Measurements from ENCODE around the gene ZNF883. TPM values are rescaled to one million over a fixed set of nuclear protein-coding genes. Genes with fewer than 3 reads are reported as not detected.

ZNF883 gene
- total RNA-seq, 1 donor from 2014 or later = 11.2 TPM

DNA sequence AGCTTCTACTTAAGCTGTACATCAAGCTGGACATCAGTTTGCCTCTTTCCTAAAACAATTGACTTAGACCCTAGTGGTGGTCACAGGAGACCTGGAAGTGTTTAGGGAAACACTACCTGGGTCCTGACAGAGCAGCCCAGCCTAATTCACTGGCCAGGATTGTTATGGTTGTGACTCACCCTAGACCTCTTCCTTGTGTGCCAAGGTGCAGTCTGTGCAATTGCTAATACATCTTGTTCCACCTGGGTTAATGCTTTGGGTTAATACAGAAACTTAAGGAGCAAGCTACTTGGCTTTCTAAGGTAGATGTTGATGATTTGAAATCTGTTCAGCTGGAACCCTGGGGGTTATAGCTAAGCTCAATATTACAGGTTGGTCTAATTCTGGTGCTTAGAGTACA is 72.6 kb downstream of the ZNF883 start:
- TF ChIP-seq, protein P1, sequence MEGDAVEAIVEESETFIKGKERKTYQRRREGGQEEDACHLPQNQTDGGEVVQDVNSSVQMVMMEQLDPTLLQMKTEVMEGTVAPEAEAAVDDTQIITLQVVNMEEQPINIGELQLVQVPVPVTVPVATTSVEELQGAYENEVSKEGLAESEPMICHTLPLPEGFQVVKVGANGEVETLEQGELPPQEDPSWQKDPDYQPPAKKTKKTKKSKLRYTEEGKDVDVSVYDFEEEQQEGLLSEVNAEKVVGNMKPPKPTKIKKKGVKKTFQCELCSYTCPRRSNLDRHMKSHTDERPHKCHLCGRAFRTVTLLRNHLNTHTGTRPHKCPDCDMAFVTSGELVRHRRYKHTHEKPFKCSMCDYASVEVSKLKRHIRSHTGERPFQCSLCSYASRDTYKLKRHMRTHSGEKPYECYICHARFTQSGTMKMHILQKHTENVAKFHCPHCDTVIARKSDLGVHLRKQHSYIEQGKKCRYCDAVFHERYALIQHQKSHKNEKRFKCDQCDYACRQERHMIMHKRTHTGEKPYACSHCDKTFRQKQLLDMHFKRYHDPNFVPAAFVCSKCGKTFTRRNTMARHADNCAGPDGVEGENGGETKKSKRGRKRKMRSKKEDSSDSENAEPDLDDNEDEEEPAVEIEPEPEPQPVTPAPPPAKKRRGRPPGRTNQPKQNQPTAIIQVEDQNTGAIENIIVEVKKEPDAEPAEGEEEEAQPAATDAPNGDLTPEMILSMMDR (IDR thresholded peaks at IDR 0.05; ENCODE audit: unreplicated experiment) = no peak
- Mint-ChIP-seq H3K4me1 (no peaks in the 10 kb centered on the region), H3K36me3 (no peaks in the 10 kb centered on the region), H3K27ac (no peak overlapping the region), H3K27me3 (ENCODE audit: low read depth) (peaks cover 79% of the 10 kb centered on the region), H3K9me3 (no peaks in the 10 kb centered on the region), H3K4me3 (no peak overlapping the region)
- DNase-seq (ENCODE audit: low spot score in 2 of 2, unreplicated experiment in 2 of 2) = no peak

- Mint-ChIP-seq H3K4me1 (no peaks in the 10 kb centered on the region), H3K9me3 (no peaks in the 10 kb centered on the region), H3K36me3 (no peaks in the 10 kb centered on the region), H3K27ac (no peak overlapping the region), H3K27me3 (ENCODE audit: low read depth) (peaks cover 79% of the 10 kb centered on the region), H3K4me3 (no peak overlapping the region)
- TF ChIP-seq, protein P1 (IDR thresholded peaks at IDR 0.05; ENCODE audit: unreplicated experiment) = no peak
- no peak for DNase-seq (ENCODE audit: low spot score in 2 of 2, unreplicated experiment in 2 of 2)
Observed at GRCh38 chr9:112933696-112934095, 78.3 kb downstream of the ZNF883 start.

DNA sequence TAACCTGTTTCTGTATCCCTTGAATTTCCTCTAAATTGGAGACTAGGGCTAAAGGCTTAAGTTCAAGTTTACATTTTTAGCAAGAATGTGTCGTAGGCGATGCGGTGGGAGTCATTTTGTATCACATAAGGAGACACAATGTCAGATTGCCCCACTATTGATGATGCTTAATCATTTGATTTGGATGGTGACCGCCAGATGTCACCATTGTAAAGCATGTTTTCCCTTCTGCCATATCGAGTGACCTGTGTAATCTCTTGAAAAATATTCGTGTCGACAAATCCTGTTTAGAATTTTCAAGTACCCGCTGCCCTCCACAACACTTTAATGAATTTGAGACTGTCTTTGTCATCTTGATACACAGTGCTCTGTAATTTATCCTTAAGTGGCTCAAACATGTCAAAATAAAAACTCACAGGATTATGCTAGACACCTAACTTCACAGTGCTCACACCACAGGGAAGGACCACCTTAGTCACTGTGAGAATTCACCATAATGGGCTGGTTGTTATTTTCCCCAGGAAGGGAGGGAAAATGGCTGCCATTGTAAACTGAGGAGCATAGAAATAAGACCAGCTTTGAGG is 86.8 kb downstream of the ZNF883 start:
- Mint-ChIP-seq H3K27ac (no peak overlapping the region), H3K4me3 (no peak overlapping the region), H3K4me1 (no peaks in the 10 kb centered on the region), H3K27me3 (ENCODE audit: low read depth) (peaks cover 83% of the 10 kb centered on the region), H3K9me3 (no peaks in the 10 kb centered on the region), H3K36me3 (no peaks in the 10 kb centered on the region)
- DNase-seq (ENCODE audit: low spot score in 2 of 2, unreplicated experiment in 2 of 2) = no peak
- TF ChIP-seq, protein P1 (IDR thresholded peaks at IDR 0.05; ENCODE audit: unreplicated experiment) = no peak

GRCh38 chr9:112921549-112921948 is 90.4 kb downstream of the ZNF883 start:
- TF ChIP-seq, protein P1 (IDR thresholded peaks at IDR 0.05; ENCODE audit: unreplicated experiment) = no peak
- peaks cover 82% of the 10 kb centered on the region for H3K27me3 Mint-ChIP-seq (ENCODE audit: low read depth)
- no peak for DNase-seq (ENCODE audit: low spot score in 2 of 2, unreplicated experiment in 2 of 2)
- H3K36me3 Mint-ChIP-seq = no peaks in the 10 kb centered on the region
- no peak overlapping the region for H3K27ac Mint-ChIP-seq
- H3K4me1 Mint-ChIP-seq = no peaks in the 10 kb centered on the region
- no peak overlapping the region for H3K4me3 Mint-ChIP-seq
- no peaks in the 10 kb centered on the region for H3K9me3 Mint-ChIP-seq

DNA sequence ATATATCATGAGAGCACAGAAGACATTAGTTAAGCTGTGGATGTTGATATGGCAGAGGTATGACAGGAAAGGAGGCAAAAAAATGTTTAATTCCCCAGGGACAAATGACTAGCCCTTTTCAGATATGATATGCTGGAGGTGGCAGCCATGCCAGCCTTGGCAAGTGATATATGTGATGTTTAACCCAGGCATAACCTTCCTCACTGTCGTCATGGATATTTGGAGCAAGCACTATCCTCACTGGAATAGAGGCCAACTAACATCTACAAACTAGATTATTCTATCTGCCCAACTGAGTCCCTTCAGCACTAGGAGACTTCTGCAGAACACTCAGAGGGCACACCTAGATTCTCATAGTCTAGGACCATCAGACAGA is 94.0 kb downstream of the ZNF883 start:
- Mint-ChIP-seq H3K4me1 (peaks cover 9% of the 10 kb centered on the region), H3K9me3 (no peaks in the 10 kb centered on the region), H3K36me3 (no peaks in the 10 kb centered on the region), H3K27me3 (ENCODE audit: low read depth) (peaks cover 64% of the 10 kb centered on the region), H3K27ac (no peak overlapping the region), H3K4me3 (no peak overlapping the region)
- TF ChIP-seq, protein P1 (IDR thresholded peaks at IDR 0.05; ENCODE audit: unreplicated experiment) = no peak
- DNase-seq (ENCODE audit: low spot score in 2 of 2, unreplicated experiment in 2 of 2) = no peak
